HG02571 (cell line): ENCODE measurements around the gene MBNL1.

ENCODE experiments used
- ATAC-seq: cut with Tn5 transposase; IDR thresholded peaks from one replicate; pipeline ENCODE4 v1.9.1; 2021; ENCODE audit warnings: mild to moderate bottlenecking, moderate library complexity; ENCODE audit not compliant: unreplicated experiment

MBNL1 gene

GRCh38 chr3:152469248-152470025 lies 200.7 kb downstream of the MBNL1 start:
- no peak for ATAC-seq

GRCh38 chr3:152470095-152470494 lies 201.4 kb downstream of the MBNL1 start:
- no peak for ATAC-seq

- ATAC-seq, result no peak
Observed at GRCh38 chr3:152470893-152471292, 202.2 kb downstream of the MBNL1 start.

GRCh38 chr3:152471814-152472671 lies 203.3 kb downstream of the MBNL1 start:
- ATAC-seq, result peak; percentile 68

DNA sequence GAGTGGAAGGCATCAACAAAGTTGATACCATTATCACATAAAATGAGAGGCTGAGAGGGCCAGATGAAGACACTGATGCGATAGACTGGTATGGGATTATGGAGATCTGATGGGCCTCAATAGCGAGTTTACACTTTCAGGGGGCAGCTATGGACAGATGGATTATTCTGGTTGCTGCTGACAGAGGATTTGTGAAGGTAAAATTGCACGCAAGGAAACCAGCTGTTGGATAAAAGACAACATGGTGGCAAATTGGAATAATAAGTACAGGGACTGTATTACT lies 203.9 kb downstream of the MBNL1 start:
- no peak for ATAC-seq

DNA sequence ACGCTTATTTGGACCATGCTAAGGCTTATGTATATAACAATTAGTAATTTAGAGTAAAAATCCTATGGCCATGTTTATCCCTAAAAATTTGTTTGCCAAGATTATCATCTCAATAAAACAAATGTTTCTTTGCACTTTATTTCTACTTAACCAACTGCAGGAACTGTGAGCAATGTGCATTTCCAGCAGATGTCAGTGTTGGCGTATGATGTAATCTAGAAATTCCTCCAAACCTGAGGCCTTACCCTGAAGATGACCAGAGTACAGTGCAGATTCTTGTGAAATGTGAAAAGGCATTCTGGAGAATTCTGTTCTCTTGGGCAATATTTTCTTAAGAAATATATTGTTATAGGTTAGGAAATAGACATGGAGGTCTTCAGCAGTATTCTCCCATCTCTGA lies 205.9 kb downstream of the MBNL1 start:
- ATAC-seq, result peak; percentile 56

GRCh38 chr3:152477422-152477821 lies 208.7 kb downstream of the MBNL1 start:
- ATAC-seq, result no peak

GRCh38 chr3:152480282-152480953 lies 211.7 kb downstream of the MBNL1 start:
- ATAC-seq, result peak; percentile 87

- no peak for ATAC-seq
Observed at GRCh38 chr3:152486364-152486763, 217.6 kb downstream of the MBNL1 start.

DNA sequence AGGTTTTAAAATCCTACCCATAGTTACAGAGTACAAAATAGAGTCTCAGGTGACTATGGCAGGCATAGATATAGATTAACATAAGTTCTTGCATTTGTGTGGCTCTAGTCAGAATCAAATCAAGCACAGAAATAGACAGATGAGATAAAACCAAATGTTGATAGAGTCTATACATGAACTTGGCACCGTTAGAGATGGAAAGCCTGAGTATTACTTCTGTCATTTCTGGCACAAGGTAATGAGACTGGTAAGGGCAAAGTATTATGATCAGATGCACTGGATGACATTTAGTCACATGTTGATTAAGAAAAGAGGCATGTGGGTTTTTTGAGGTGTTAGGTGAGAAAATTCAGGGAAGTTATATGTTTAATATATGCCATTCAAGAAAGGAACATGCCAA lies 219.7 kb downstream of the MBNL1 start:
- ATAC-seq, result no peak

- ATAC-seq, result peak; percentile 39
Observed at GRCh38 chr3:152491922-152492321, 223.2 kb downstream of the MBNL1 start.

DNA sequence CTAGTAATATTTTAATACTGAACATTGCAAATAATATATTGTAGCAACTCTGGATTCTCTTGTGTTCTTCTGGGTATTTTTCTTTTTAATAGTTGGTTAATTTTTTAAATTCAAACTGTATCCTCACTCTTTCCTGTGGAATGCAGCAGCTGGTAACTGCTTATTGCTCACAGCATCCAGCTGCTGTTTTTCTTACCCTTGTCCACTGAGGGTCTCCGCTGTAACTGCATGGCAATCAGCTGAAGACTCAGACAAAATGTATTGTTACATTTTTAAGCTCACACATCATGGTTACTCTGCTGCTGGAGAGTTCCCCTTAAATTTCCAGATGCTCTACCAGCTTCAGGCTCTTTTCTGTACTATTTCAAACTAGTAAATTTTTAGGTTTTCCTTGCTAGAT lies 227.6 kb downstream of the MBNL1 start:
- no peak for ATAC-seq

- peak; percentile 67 for ATAC-seq
Observed at GRCh38 chr3:152496716-152497115, 228.0 kb downstream of the MBNL1 start.

GRCh38 chr3:152497457-152497856 lies 228.7 kb downstream of the MBNL1 start:
- no peak for ATAC-seq

- no peak for ATAC-seq
Observed at GRCh38 chr3:152497890-152498289, 229.2 kb downstream of the MBNL1 start.

GRCh38 chr3:152499791-152500385 lies 231.2 kb downstream of the MBNL1 start:
- no peak for ATAC-seq

- ATAC-seq, result peak; percentile 98
Observed at GRCh38 chr3:152505926-152506325, 237.2 kb downstream of the MBNL1 start.

DNA sequence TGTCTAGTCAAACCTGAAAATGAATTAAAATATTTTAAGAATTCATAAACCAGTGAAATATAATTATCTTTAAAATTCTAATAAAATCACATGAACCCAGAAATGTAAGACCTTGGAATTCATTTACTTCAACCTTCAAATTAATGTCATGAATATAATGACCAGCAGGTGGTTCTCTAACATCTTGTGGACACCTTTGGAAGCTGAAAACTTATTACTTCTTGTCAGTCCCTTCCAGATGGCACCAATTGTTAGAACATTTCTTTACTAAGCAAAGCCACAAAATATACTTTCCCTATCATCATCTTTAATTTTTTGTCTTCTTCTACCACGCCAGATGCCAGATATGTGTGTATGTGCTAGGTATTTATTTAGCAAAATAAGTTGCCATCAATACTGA lies 240.0 kb downstream of the MBNL1 start:
- ATAC-seq, result no peak

GRCh38 chr3:152511904-152512303 lies 243.2 kb downstream of the MBNL1 start:
- ATAC-seq, result peak; percentile 68

GRCh38 chr3:152513301-152513960 lies 244.7 kb downstream of the MBNL1 start:
- no peak for ATAC-seq
